Naive B cell (primary cell): ENCODE measurements around the gene HOXB7. TPM values are rescaled to one million over a fixed set of nuclear protein-coding genes. Genes with fewer than 3 reads are reported as not detected.

Source experiments
- ATAC-seq, 2 donors: fragments of 150-1000 bp; cut with Tn5 transposase; 2 replicates each; pipeline ENCODE4 v1.10.0; 2021; ENCODE audit warnings: low read depth in 2 of 2, mild to moderate bottlenecking in 2 of 2, moderate library complexity in 2 of 2
- DNase-seq: peaks from one replicate; pipeline ENCODE4 v3.0.0; 2022
- H3K27ac Mint-ChIP-seq, 6 donors: one replicate each; pipeline ENCODE4 v1.8.0; 2020 to 2022; ENCODE audit warnings: mild to moderate bottlenecking in 6 of 6, mixed read lengths in 6 of 6, moderate library complexity in 5 of 6, inconsistent platforms in 2 of 6
- H3K27me3 Mint-ChIP-seq, 3 donors: one replicate each; pipeline ENCODE4 v1.8.0; 2021 to 2022; ENCODE audit warnings: mixed read lengths in 3 of 3, mild to moderate bottlenecking in 1 of 3
- H3K36me3 Mint-ChIP-seq, 2 donors: one replicate each; pipeline ENCODE4 v1.8.0; 2020 to 2022; ENCODE audit warnings: mixed read lengths in 2 of 2, inconsistent platforms in 1 of 2, mild to moderate bottlenecking in 1 of 2
- H3K4me1 Mint-ChIP-seq, 3 donors: one replicate each; pipeline ENCODE4 v1.8.0; 2020 to 2022; ENCODE audit warnings: mixed read lengths in 3 of 3, inconsistent platforms in 1 of 3, mild to moderate bottlenecking in 1 of 3, moderate library complexity in 1 of 3
- H3K4me3 Mint-ChIP-seq, 8 donors: one replicate each; pipeline ENCODE4 v1.8.0; 2020 to 2022; ENCODE audit warnings: mild to moderate bottlenecking in 8 of 8, mixed read lengths in 8 of 8, moderate library complexity in 8 of 8, inconsistent platforms in 2 of 8
- H3K9me3 Mint-ChIP-seq, 7 donors: one replicate each; pipeline ENCODE4 v1.8.0; 2020 to 2022; ENCODE audit warnings: mixed read lengths in 7 of 7, mild to moderate bottlenecking in 5 of 7, inconsistent platforms in 2 of 7, moderate library complexity in 1 of 7
- polyA plus RNA-seq, 6 donors: library from polyadenylated mRNA; unstranded; fragments of 300-500 nt; fragmentation: Illumina TruSeq; gene quantifications; one replicate each; pipeline ENCODE4 v1.2.3, GENCODE V29; 2021; ENCODE audit warnings: low read depth in 6 of 6

HOXB7 gene
- polyA plus RNA-seq, 6 donors from 2014 or later = 0.24 to 0.58 TPM; not detected in 4

GRCh38 chr17:48624544-48625494, 14.0 kb upstream of the HOXB7 start:
- ATAC-seq = peak; percentile 28 to 34
- Mint-ChIP-seq H3K36me3 (no peaks in the 10 kb centered on the region), H3K27ac (peak overlapping the region in 2 of 6 donors; percentile 38 to 46), H3K27me3 (peaks cover 81 to 94% (median 93%) of the 10 kb centered on the region in 3 donors), H3K4me1 (peaks cover 15 to 18% (median 15%) of the 10 kb centered on the region in 3 donors), H3K9me3 (no peaks in the 10 kb centered on the region), H3K4me3 (peak overlapping the region; percentile 55 to 94 (median 85))
- no peak for DNase-seq

GRCh38 chr17:48624118-48624517, 13.3 kb upstream of the HOXB7 start:
- Mint-ChIP-seq H3K27me3 (peaks cover 79 to 94% (median 93%) of the 10 kb centered on the region in 3 donors), H3K9me3 (no peaks in the 10 kb centered on the region), H3K36me3 (no peaks in the 10 kb centered on the region), H3K4me3 (peak overlapping the region in 6 of 8 donors; percentile 15 to 86 (median 52)), H3K27ac (no peak overlapping the region), H3K4me1 (peaks cover 15 to 19% (median 18%) of the 10 kb centered on the region in 3 donors)
- no peak for DNase-seq
- no peak for ATAC-seq

GRCh38 chr17:48623583-48623982, 12.8 kb upstream of the HOXB7 start:
- Mint-ChIP-seq H3K9me3 (no peaks in the 10 kb centered on the region), H3K27me3 (peaks cover 79 to 94% (median 91%) of the 10 kb centered on the region in 3 donors), H3K36me3 (no peaks in the 10 kb centered on the region), H3K4me3 (peak overlapping the region in 2 of 8 donors; percentile 31 to 37), H3K4me1 (peaks cover 21 to 22% (median 21%) of the 10 kb centered on the region in 3 donors), H3K27ac (peak overlapping the region in 1 of 6 donors; percentile 6)
- DNase-seq (no peak), ATAC-seq (no peak)

GRCh38 chr17:48622857-48623256, 12.0 kb upstream of the HOXB7 start:
- peaks cover 26 to 27% (median 26%) of the 10 kb centered on the region in 3 donors for H3K4me1 Mint-ChIP-seq
- H3K9me3 Mint-ChIP-seq = no peaks in the 10 kb centered on the region
- ATAC-seq (no peak), DNase-seq (no peak)
- no peak overlapping the region for H3K27ac Mint-ChIP-seq
- H3K27me3 Mint-ChIP-seq = peaks cover 77 to 94% (median 91%) of the 10 kb centered on the region in 3 donors
- peak overlapping the region in 2 of 8 donors; percentile 46 to 58 for H3K4me3 Mint-ChIP-seq
- no peaks in the 10 kb centered on the region for H3K36me3 Mint-ChIP-seq

GRCh38 chr17:48621410-48622392, 10.9 kb upstream of the HOXB7 start:
- DNase-seq (no peak), ATAC-seq (no peak)
- Mint-ChIP-seq H3K27ac (peak overlapping the region in 1 of 6 donors; percentile 10), H3K36me3 (no peaks in the 10 kb centered on the region), H3K9me3 (no peaks in the 10 kb centered on the region), H3K4me1 (peaks cover 30 to 32% (median 31%) of the 10 kb centered on the region in 3 donors), H3K27me3 (peaks cover 78 to 94% (median 91%) of the 10 kb centered on the region in 3 donors), H3K4me3 (peak overlapping the region in 1 of 8 donors; percentile 45)

GRCh38 chr17:48620461-48621139, 9.8 kb upstream of the HOXB7 start:
- DNase-seq = no peak
- ATAC-seq = no peak
- Mint-ChIP-seq H3K27ac (peak overlapping the region in 1 of 6 donors; percentile 90), H3K4me3 (peak overlapping the region in 1 of 8 donors; percentile 45), H3K36me3 (no peaks in the 10 kb centered on the region), H3K27me3 (peaks cover 74 to 92% (median 91%) of the 10 kb centered on the region in 3 donors), H3K4me1 (peaks cover 21 to 24% (median 24%) of the 10 kb centered on the region in 3 donors), H3K9me3 (no peaks in the 10 kb centered on the region)

GRCh38 chr17:48619826-48620449, 9.1 kb upstream of the HOXB7 start:
- H3K27me3 Mint-ChIP-seq = peaks cover 78 to 94% (median 93%) of the 10 kb centered on the region in 3 donors
- peak overlapping the region in 2 of 8 donors; percentile 15 to 75 for H3K4me3 Mint-ChIP-seq
- ATAC-seq (no peak), DNase-seq (no peak)
- peaks cover 0 to 1% (median 0%) of the 10 kb centered on the region in 7 donors for H3K9me3 Mint-ChIP-seq
- peak overlapping the region in 3 of 6 donors; percentile 77 to 85 (median 80) for H3K27ac Mint-ChIP-seq
- H3K4me1 Mint-ChIP-seq = peaks cover 21 to 24% (median 23%) of the 10 kb centered on the region in 3 donors
- H3K36me3 Mint-ChIP-seq = peaks cover 0 to 5% of the 10 kb centered on the region in 2 donors

- Mint-ChIP-seq H3K4me1 (peaks cover 33 to 37% (median 37%) of the 10 kb centered on the region in 3 donors), H3K36me3 (peaks cover 0 to 8% of the 10 kb centered on the region in 2 donors), H3K27me3 (peaks cover 79 to 97% (median 94%) of the 10 kb centered on the region in 3 donors), H3K9me3 (peaks cover 0 to 2% (median 0%) of the 10 kb centered on the region in 7 donors), H3K4me3 (peak overlapping the region; percentile 18 to 83 (median 60)), H3K27ac (peak overlapping the region in 5 of 6 donors; percentile 64 to 96 (median 77))
- DNase-seq (peak; percentile 73), ATAC-seq (peak; percentile 69 to 77)
Observed at GRCh38 chr17:48618256-48618896, 7.6 kb upstream of the HOXB7 start.

- H3K4me1 Mint-ChIP-seq = peaks cover 38 to 44% (median 44%) of the 10 kb centered on the region in 3 donors
- H3K4me3 Mint-ChIP-seq = peak overlapping the region in 4 of 8 donors; percentile 29 to 79 (median 69)
Observed at GRCh38 chr17:48617471-48618255, 6.8 kb upstream of the HOXB7 start.

GRCh38 chr17:48616717-48617470, 6.1 kb upstream of the HOXB7 start:
- Mint-ChIP-seq H3K4me1 (peaks cover 44 to 51% (median 50%) of the 10 kb centered on the region in 3 donors), H3K27me3 (peaks cover 75 to 96% (median 94%) of the 10 kb centered on the region in 3 donors), H3K4me3 (peak overlapping the region in 7 of 8 donors; percentile 28 to 72 (median 56)), H3K27ac (peak overlapping the region in 4 of 6 donors; percentile 11 to 95 (median 82)), H3K9me3 (peaks cover 0 to 2% (median 0%) of the 10 kb centered on the region in 7 donors), H3K36me3 (peaks cover 0 to 8% of the 10 kb centered on the region in 2 donors)
- DNase-seq = no peak
- no peak for ATAC-seq

More at GRCh38 chr17:48617471-48618255, 6.8 kb upstream of the HOXB7 start:
- peaks cover 0 to 8% of the 10 kb centered on the region in 2 donors for H3K36me3 Mint-ChIP-seq
- H3K27ac Mint-ChIP-seq = peak overlapping the region in 4 of 6 donors; percentile 11 to 96 (median 80)
- ATAC-seq (no peak), DNase-seq (no peak)
- H3K9me3 Mint-ChIP-seq = peaks cover 0 to 2% (median 0%) of the 10 kb centered on the region in 7 donors
- peaks cover 79 to 97% (median 94%) of the 10 kb centered on the region in 3 donors for H3K27me3 Mint-ChIP-seq
